K562 (cell line): ENCODE results near the gene DDX23. TPM values are rescaled to one million over a fixed set of nuclear protein-coding genes. Genes with fewer than 3 reads are reported as not detected.
A peak's percentile ranks its signal among the peaks of the same experiment; 100 is the strongest.

Experiments
- ATAC-seq: fragments of 200-7000 bp; cut with Tn5 transposase; 3 replicates; pipeline ENCODE4 v1.9.1; 2020; ENCODE audit warnings: moderate library complexity
- BruUV-seq: library from RNA; stranded (reverse); fragments of 400-500 nt; replicated peaks from 2 replicates; lab custom pipeline; 2021; lab: Mats Ljungman, UMichigan
- CTCF ChIA-PET: fragments of 300-600 bp; formaldehyde crosslinking; extraction: SDS; loops from one replicate; lab custom pipeline; 2021; ENCODE audit warnings: low intra/inter-chr PET ratio; lab: Yijun Ruan, JAX
- POLR2A ChIA-PET: fragments of 300-600, 350-650 bp; sonication (Branson Sonifier 250); formaldehyde crosslinking; extraction: SDS; loops from one replicate; lab custom pipeline; 2021; ENCODE audit warnings: antibody characterized with exemption, inconsistent platforms; lab: Yijun Ruan, JAX
- DNase-seq, 4 experiments: peaks; one replicate each; pipeline versions ENCODE4 v3.0.0 to v3.0.0-alpha.2; 2011 to 2018; ENCODE audit warnings: low spot score in 3 of 4, mixed read lengths in 3 of 4; ENCODE audit errors: extremely low read depth in 1 of 4
- FAIRE-seq: peaks from 2 replicates; lab custom pipeline; 2011; peaks lifted over from hg19 to GRCh38; lab: Jason Lieb, UNC
- H2AFZ ChIP-seq: 2 replicates; pipeline ENCODE4 v1.6.0; 2011; ENCODE audit warnings: low read depth, low read length, control low read depth, inconsistent platforms
- H3K27ac ChIP-seq: fragments of 200-600 bp; 3 replicates; pipeline ENCODE4 v1.8.0; 2011; ENCODE audit warnings: low read depth, mild to moderate bottlenecking, control low read depth, inconsistent platforms, low read length, moderate library complexity, mixed read lengths; ENCODE audit errors: extremely low read depth
- H3K27me3 ChIP-seq, 2 experiments: fragments of 300-600 bp in 1 of 2; 2 replicates in 1 of 2; 3 replicates in 1 of 2; pipeline versions ENCODE4 v1.6.0 to v1.8.0; 2011; ENCODE audit warnings: inconsistent platforms in 2 of 2, low read length in 2 of 2, mild to moderate bottlenecking in 1 of 2, mixed read lengths in 1 of 2, moderate library complexity in 1 of 2; ENCODE audit not compliant: control insufficient read depth in 2 of 2, insufficient read depth in 2 of 2
- H3K36me3 ChIP-seq: fragments of 300-600 bp; 3 replicates; pipeline ENCODE4 v1.8.0; 2011; ENCODE audit warnings: mild to moderate bottlenecking, low read length, inconsistent platforms; ENCODE audit not compliant: control insufficient read depth, insufficient read depth
- H3K4me1 ChIP-seq, 2 experiments: fragments of 200-600 bp in 1 of 2; replicated peaks in 1 of 2; 2 replicates in 1 of 2; 3 replicates in 1 of 2; pipeline versions ENCODE4 v1.5.1 to v1.8.0; 2011; ENCODE audit warnings: inconsistent platforms in 2 of 2, low read length in 2 of 2, mild to moderate bottlenecking in 1 of 2, mixed read lengths in 1 of 2, moderate library complexity in 1 of 2; ENCODE audit not compliant: control insufficient read depth in 2 of 2, insufficient read depth in 2 of 2
- H3K4me2 ChIP-seq: 2 replicates; pipeline ENCODE4 v1.6.1; 2011; ENCODE audit warnings: low read length, control low read depth, inconsistent platforms, mixed read lengths; ENCODE audit not compliant: insufficient read depth
- H3K4me3 ChIP-seq: fragments of 200-600 bp; sonication (generic), shearing (Covaris generic); 2 replicates; pipeline ENCODE4 v1.5.1; 2016; ENCODE audit warnings: control low read depth, inconsistent platforms
- H3K79me2 ChIP-seq: fragments of 200-600 bp; 3 replicates; pipeline ENCODE4 v1.8.0; 2011; ENCODE audit warnings: low read length, inconsistent platforms; ENCODE audit not compliant: control insufficient read depth, insufficient read depth
- H3K9ac ChIP-seq, 2 experiments: 2 replicates each; pipeline versions ENCODE4 v1.6.0 to v1.6.1; 2011; ENCODE audit warnings: low read depth in 2 of 2, low read length in 2 of 2, control low read depth in 1 of 2, inconsistent platforms in 1 of 2, mild to moderate bottlenecking in 1 of 2, mixed read lengths in 1 of 2; ENCODE audit not compliant: insufficient read depth in 1 of 2
- H3K9me1 ChIP-seq: one replicate; pipeline ENCODE4 v1.6.0; 2011; ENCODE audit warnings: inconsistent platforms, mild to moderate bottlenecking, low read length, moderate library complexity; ENCODE audit not compliant: control insufficient read depth, insufficient read depth
- H3K9me3 ChIP-seq: replicated peaks from 2 replicates; pipeline ENCODE4 v1.5.1; 2011; ENCODE audit warnings: low read depth, low read length, inconsistent platforms; ENCODE audit not compliant: control insufficient read depth, insufficient read depth
- H4K20me1 ChIP-seq: replicated peaks from 2 replicates; pipeline ENCODE4 v1.6.1; 2011; ENCODE audit warnings: low read length, inconsistent platforms, mixed read lengths; ENCODE audit not compliant: control insufficient read depth, insufficient read depth
- NR0B1 ChIP-seq: fragments of 450-650 bp; IDR thresholded peaks from one replicate; pipeline ENCODE4 v1.6.1; 2018; ENCODE audit warnings: mild to moderate bottlenecking, moderate library complexity; ENCODE audit not compliant: partially characterized antibody
- POLR2G ChIP-seq: fragments of 200-400 bp; formaldehyde crosslinking; IDR thresholded peaks from 2 replicates; pipeline ENCODE4 v1.6.1; 2017; ENCODE audit warnings: low read depth, mild to moderate bottlenecking, antibody characterized with exemption, low read length, moderate library complexity
- PREB ChIP-seq: sonication (generic); formaldehyde crosslinking; IDR thresholded peaks from 2 replicates; pipeline ENCODE4 v1.8.1; 2023; ENCODE audit warnings: mild to moderate bottlenecking, missing genetic modification reagents
- RBFOX2 ChIP-seq: fragments of 200-400 bp; formaldehyde crosslinking; IDR thresholded peaks from 2 replicates; pipeline ENCODE4 v1.6.1; 2017; ENCODE audit warnings: low read depth, mild to moderate bottlenecking, low read length, moderate library complexity
- RBM22 ChIP-seq: fragments of 200-400 bp; formaldehyde crosslinking; IDR thresholded peaks from 2 replicates; pipeline ENCODE4 v1.6.1; 2018; ENCODE audit warnings: low read length, low read depth; ENCODE audit not compliant: poor library complexity, severe bottlenecking
- ZBTB26 ChIP-seq: fragments of 450-650 bp; formaldehyde crosslinking; IDR thresholded peaks from 2 replicates; pipeline ENCODE4 v1.4.0; 2022; ENCODE audit warnings: missing genetic modification characterization
- ZBTB33 ChIP-seq: sonication (generic); formaldehyde crosslinking; IDR thresholded peaks from 2 replicates; pipeline ENCODE4 v1.8.1; 2023; ENCODE audit warnings: mild to moderate bottlenecking, missing genetic modification reagents
- WGBS: fragments of 100-300 bp; shearing (Covaris generic); methylation state at CpG from one replicate; pipeline ENCODE4 v1.1.6; 2016; ENCODE audit warnings: low coverage, mixed read lengths; ENCODE audit not compliant: insufficient coverage; ENCODE audit errors: missing lambda C conversion rate; 5-methylcytosine and 5-hydroxymethylcytosine counted together
- in situ Hi-C: fragments of 300-500 bp; cut with MboI; formaldehyde crosslinking; loops from 4 replicates; pipeline ENCODE4 v1.15.0; 2018; ENCODE audit warnings: inconsistent platforms, mixed read lengths
- intact Hi-C: fragments of 100-400 bp; cut with micrococcal nuclease; formaldehyde crosslinking; loops from 2 replicates; pipeline ENCODE4 v1.14.2; 2022
- polyA plus RNA-seq, 8 experiments: library from polyadenylated mRNA; depleted of rRNA in 4 of 8; stranded (reverse) in 5 of 8; unstranded in 3 of 8; fragments of >200 nt; fragmentation: Nextera tagmentation in 2 of 8; fragmentation: Illumina TruSeq in 1 of 8; extraction: Ambion mirVana in 2 of 8; extraction: Trizol in 1 of 8; gene quantifications; 2 replicates each; pipeline versions ENCODE4 v1.2.1 to v1.2.3, GENCODE V29; 2011 to 2014; ENCODE audit warnings: inconsistent platforms in 1 of 8, missing spikeins in 1 of 8
- total RNA-seq, 7 experiments: library from RNA; depleted of rRNA in 6 of 7; stranded (reverse); fragments of >200 nt in 6 of 7; fragmentation: Illumina TruSeq in 2 of 7; extraction: Trizol in 2 of 7; gene quantifications; 2 replicates each; pipeline versions ENCODE4 v1.2.1 to v1.2.3, GENCODE V29; 2011 to 2021; ENCODE audit warnings: low replicate concordance in 1 of 7

The DDX23 gene
- total and polyA plus RNA-seq, 9 of the 15 experiments (the other 6 are each of a cell fraction or from before 2014, with no cell fraction given) = 32.4 to 138 (median 104) TPM

- Histone ChIP-seq H3K27me3 (peaks cover 12 to 17% of the 10 kb centered on the region in 2 experiments; a peak in 4 of 5 replicates), H3K9me3 (no peaks in the 10 kb centered on the region), H3K27ac (no peak overlapping the region), H3K9me1 (peaks cover 5% of the 10 kb centered on the region), H2AFZ (no peak overlapping the region), H3K4me2 (no peak overlapping the region), H3K79me2 (no peaks in the 10 kb centered on the region), H3K4me1 (peaks cover 0 to 12% of the 10 kb centered on the region in 2 experiments; a peak in 2 of 5 replicates), H3K9ac (no peak overlapping the region; a peak in 1 of 4 replicates), H4K20me1 (peaks cover 15% of the 10 kb centered on the region; the same call in 1 of the 2 replicates), H3K4me3 (no peak overlapping the region), H3K36me3 (peaks cover 44% of the 10 kb centered on the region)
- WGBS = 91% methylated on average over 16 of the region's 17 CpGs
- intact Hi-C loops (no loop called here), in situ Hi-C loops (no loop called here)
- ATAC-seq (no peak), FAIRE-seq (no peak), DNase-seq (no peak)
- BruUV-seq = no TSS peak
- ChIA-PET POLR2A (interaction anchor here (0.9 to 3.7 kb wide), 7 partner anchors 8 to 284 kb away, joined by 3 to 18 read pairs (median 4); partner anchors contain the start of gene DDX23), CTCF (no interaction called here)
- TF ChIP-seq POLR2G = peak; percentile 70
- TF ChIP-seq ZBTB33 (CRISPR knock-in tag) = 0 out of 2 replicates have a peak, but pooled peaks have one; percentile 52
- peak; percentile 56 for TF ChIP-seq RBFOX2
- TF ChIP-seq NR0B1 = no peak
- TF ChIP-seq ZBTB26 (CRISPR knock-in tag) = no peak
- peak; percentile 53 for TF ChIP-seq RBM22
- TF ChIP-seq PREB (CRISPR knock-in tag) = no peak
These were observed 24.4 kb downstream of the DDX23 start for GRCh38 chr12:48827513-48828096.
